ENCODE data around the gene KIAA0319L. TPM values are rescaled to one million over a fixed set of nuclear protein-coding genes. Genes with fewer than 3 reads are reported as not detected.

KIAA0319L gene
- total RNA-seq, 4 donors from 2014 or later = 28.5 to 35.7 (median 32.7) TPM

DNA sequence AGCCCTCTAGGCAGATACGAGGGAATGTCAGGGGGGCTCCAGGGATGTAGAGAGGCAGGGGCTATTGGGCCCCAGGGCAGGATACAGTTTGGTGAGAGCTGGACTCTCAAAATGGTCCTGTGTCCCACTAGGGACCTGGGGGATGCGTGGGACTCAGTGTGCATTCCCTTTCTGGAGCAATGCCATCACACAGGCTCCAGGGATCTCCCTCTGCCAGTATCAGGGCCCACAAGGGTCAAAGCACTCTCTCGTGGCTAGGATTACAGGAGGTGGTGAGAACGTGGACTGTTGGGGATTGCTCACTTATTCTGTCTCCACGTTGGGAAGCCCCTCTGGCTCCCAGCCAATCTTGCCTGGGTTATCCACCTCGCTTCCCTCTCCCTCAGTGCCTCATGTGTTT is 25.8 kb downstream of the KIAA0319L start:
- TF ChIP-seq POLR2AphosphoS5 (IDR thresholded peaks at IDR 0.05) = no peak
- TF ChIP-seq CTCF (IDR thresholded peaks at IDR 0.05) = no peak
- no peak for TF ChIP-seq EP300 (IDR thresholded peaks at IDR 0.05)
- no peak for TF ChIP-seq POLR2A (IDR thresholded peaks at IDR 0.05; ENCODE audit: low read depth)
- Histone ChIP-seq H3K4me1 (peaks cover 25 to 29% (median 28%) of the 10 kb centered on the region in 4 donors), H3K36me3 (peaks cover 0 to 13% (median 10%) of the 10 kb centered on the region in 4 donors), H3K27me3 (no peaks in the 10 kb centered on the region), H3K9me3 (no peaks in the 10 kb centered on the region), H3K27ac (replicated peaks in 1 of 4) (no peak overlapping the region), H3K4me3 (no peak overlapping the region)
- DNase-seq (ENCODE audit: extremely low spot score) = no peak
- intact Hi-C loops (cut with DNase I) = no loop called here
- 75% methylated on average over 5 of the region's 6 CpGs for WGBS

DNA sequence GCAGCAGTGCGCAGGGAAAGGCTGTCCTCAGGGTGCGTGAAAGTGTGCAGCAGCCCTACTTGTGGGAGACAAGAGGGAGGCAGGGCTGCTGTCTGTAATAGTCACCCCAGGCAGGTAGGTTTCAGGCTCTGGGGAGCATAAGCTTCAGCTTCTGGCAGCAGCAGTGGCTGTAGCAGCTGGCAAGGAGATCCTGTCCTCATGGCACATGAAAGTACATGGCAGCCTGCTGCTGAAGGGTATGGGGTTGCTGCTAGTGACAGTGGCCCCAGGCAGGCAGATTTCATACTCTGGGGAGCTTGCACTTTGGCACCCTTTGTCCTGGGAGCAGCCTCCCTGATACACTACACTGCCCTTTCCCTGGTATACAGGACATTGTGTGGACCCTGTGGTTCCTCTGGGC is 26.3 kb downstream of the KIAA0319L start:
- no peaks in the 10 kb centered on the region for H3K9me3 ChIP-seq
- 100% methylated on average over 2 of the region's 2 CpGs for WGBS
- DNase-seq (ENCODE audit: extremely low spot score) = no peak
- no peak overlapping the region for H3K27ac ChIP-seq (replicated peaks in 1 of 4)
- peaks cover 0 to 13% (median 10%) of the 10 kb centered on the region in 4 donors for H3K36me3 ChIP-seq
- no peak overlapping the region for H3K4me3 ChIP-seq
- TF ChIP-seq CTCF (IDR thresholded peaks at IDR 0.05) (no peak), POLR2A (IDR thresholded peaks at IDR 0.05; ENCODE audit: low read depth) (no peak), EP300 (IDR thresholded peaks at IDR 0.05) (no peak), POLR2AphosphoS5 (IDR thresholded peaks at IDR 0.05) (no peak)
- H3K27me3 ChIP-seq = no peaks in the 10 kb centered on the region
- intact Hi-C loops (cut with DNase I) = no loop called here
- peaks cover 22 to 29% (median 26%) of the 10 kb centered on the region in 4 donors for H3K4me1 ChIP-seq

GRCh38 chr1:35530168-35530567 is 27.0 kb downstream of the KIAA0319L start:
- intact Hi-C loops (cut with DNase I) = no loop called here
- H3K4me3 ChIP-seq = no peak overlapping the region
- no peaks in the 10 kb centered on the region for H3K27me3 ChIP-seq
- H3K27ac ChIP-seq (replicated peaks in 1 of 4) = no peak overlapping the region
- H3K36me3 ChIP-seq = peaks cover 0 to 13% (median 10%) of the 10 kb centered on the region in 4 donors
- H3K9me3 ChIP-seq = no peaks in the 10 kb centered on the region
- WGBS = 78% methylated on average over 5 of the region's 5 CpGs
- TF ChIP-seq POLR2AphosphoS5 (IDR thresholded peaks at IDR 0.05) (no peak), POLR2A (IDR thresholded peaks at IDR 0.05; ENCODE audit: low read depth) (no peak)
- H3K4me1 ChIP-seq = peaks cover 22 to 29% (median 26%) of the 10 kb centered on the region in 4 donors
- no peak for DNase-seq (ENCODE audit: extremely low spot score)

GRCh38 chr1:35524106-35524505 is 33.1 kb downstream of the KIAA0319L start:
- 87% methylated on average over 2 of the region's 2 CpGs for WGBS
- TF ChIP-seq POLR2A (IDR thresholded peaks at IDR 0.05; ENCODE audit: low read depth) (no peak), EP300 (IDR thresholded peaks at IDR 0.05) (no peak), POLR2AphosphoS5 (IDR thresholded peaks at IDR 0.05) (no peak)
- H3K36me3 ChIP-seq = no peaks in the 10 kb centered on the region

GRCh38 chr1:35519432-35519831 is 37.8 kb downstream of the KIAA0319L start:
- intact Hi-C loops (cut with DNase I) = no loop called here
- H3K36me3 ChIP-seq = no peaks in the 10 kb centered on the region
- no peaks in the 10 kb centered on the region for H3K27me3 ChIP-seq
- no peaks in the 10 kb centered on the region for H3K4me1 ChIP-seq
- WGBS = 76% methylated on average over 2 of the region's 2 CpGs
- no peak overlapping the region for H3K4me3 ChIP-seq
- TF ChIP-seq POLR2A (IDR thresholded peaks at IDR 0.05; ENCODE audit: low read depth) (no peak), POLR2AphosphoS5 (IDR thresholded peaks at IDR 0.05) (no peak), EP300 (IDR thresholded peaks at IDR 0.05) (no peak), CTCF (IDR thresholded peaks at IDR 0.05) (no peak)
- DNase-seq (ENCODE audit: extremely low spot score) = no peak
- H3K9me3 ChIP-seq = peaks cover 0 to 14% (median 7%) of the 10 kb centered on the region in 4 donors
- no peak overlapping the region for H3K27ac ChIP-seq (replicated peaks in 1 of 4)

More at GRCh38 chr1:35524106-35524505, 33.1 kb downstream of the KIAA0319L start:
- no peak overlapping the region for H3K27ac ChIP-seq (replicated peaks in 1 of 4)
- no peak overlapping the region for H3K4me3 ChIP-seq
- DNase-seq (ENCODE audit: extremely low spot score) = no peak
- H3K9me3 ChIP-seq = no peaks in the 10 kb centered on the region
- no peaks in the 10 kb centered on the region for H3K4me1 ChIP-seq
- intact Hi-C loops (cut with DNase I) = no loop called here
- no peaks in the 10 kb centered on the region for H3K27me3 ChIP-seq

GRCh38 chr1:35518183-35518582 is 39.0 kb downstream of the KIAA0319L start:
- 99% methylated on average over 3 of the region's 3 CpGs for WGBS
- Histone ChIP-seq H3K4me1 (peaks cover 0 to 4% (median 0%) of the 10 kb centered on the region in 4 donors), H3K9me3 (peaks cover 0 to 14% (median 7%) of the 10 kb centered on the region in 4 donors), H3K27me3 (no peaks in the 10 kb centered on the region), H3K36me3 (no peaks in the 10 kb centered on the region), H3K27ac (replicated peaks in 1 of 4) (no peak overlapping the region), H3K4me3 (no peak overlapping the region)
- DNase-seq (ENCODE audit: extremely low spot score) = no peak
- intact Hi-C loops (cut with DNase I) = no loop called here
- TF ChIP-seq POLR2AphosphoS5 (IDR thresholded peaks at IDR 0.05) = no peak
- no peak for TF ChIP-seq POLR2A (IDR thresholded peaks at IDR 0.05; ENCODE audit: low read depth)
- TF ChIP-seq CTCF (IDR thresholded peaks at IDR 0.05) = no peak
- no peak for TF ChIP-seq EP300 (IDR thresholded peaks at IDR 0.05)

Measured in esophagus muscularis mucosa (tissue), 4 donors.